ENCODE measurements around the gene LRTM2.

DNA sequence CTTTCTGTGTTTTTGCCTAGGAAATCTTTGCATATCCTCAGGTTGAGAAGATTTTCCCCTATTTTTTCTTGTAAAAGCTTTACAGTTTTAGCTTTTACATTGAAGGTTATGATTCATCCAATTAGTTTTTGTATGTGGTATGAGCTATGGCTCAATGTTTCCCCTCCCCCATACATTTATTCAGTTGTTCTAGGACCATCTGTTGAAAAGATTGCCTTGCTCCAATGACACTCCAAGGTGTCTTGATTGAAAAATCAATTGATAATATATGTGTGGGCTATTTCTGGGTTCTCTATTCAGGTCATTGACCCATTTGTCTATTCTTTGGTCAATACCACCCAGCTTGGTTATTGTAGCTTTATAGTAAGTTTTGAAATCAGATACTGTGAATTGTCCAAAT, 42.6 kb downstream of the LRTM2 start:
- TF ChIP-seq, protein P1, sequence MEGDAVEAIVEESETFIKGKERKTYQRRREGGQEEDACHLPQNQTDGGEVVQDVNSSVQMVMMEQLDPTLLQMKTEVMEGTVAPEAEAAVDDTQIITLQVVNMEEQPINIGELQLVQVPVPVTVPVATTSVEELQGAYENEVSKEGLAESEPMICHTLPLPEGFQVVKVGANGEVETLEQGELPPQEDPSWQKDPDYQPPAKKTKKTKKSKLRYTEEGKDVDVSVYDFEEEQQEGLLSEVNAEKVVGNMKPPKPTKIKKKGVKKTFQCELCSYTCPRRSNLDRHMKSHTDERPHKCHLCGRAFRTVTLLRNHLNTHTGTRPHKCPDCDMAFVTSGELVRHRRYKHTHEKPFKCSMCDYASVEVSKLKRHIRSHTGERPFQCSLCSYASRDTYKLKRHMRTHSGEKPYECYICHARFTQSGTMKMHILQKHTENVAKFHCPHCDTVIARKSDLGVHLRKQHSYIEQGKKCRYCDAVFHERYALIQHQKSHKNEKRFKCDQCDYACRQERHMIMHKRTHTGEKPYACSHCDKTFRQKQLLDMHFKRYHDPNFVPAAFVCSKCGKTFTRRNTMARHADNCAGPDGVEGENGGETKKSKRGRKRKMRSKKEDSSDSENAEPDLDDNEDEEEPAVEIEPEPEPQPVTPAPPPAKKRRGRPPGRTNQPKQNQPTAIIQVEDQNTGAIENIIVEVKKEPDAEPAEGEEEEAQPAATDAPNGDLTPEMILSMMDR (conservative IDR thresholded peaks at IDR 0.05), result no peak
- no peak for TF ChIP-seq EZH2 (IDR thresholded peaks at IDR 0.05; ENCODE audit: low read depth)

All from PC-9 (cell line).